MCF 10A (cell line): ENCODE data around the gene NID1. TPM values are rescaled to one million over a fixed set of nuclear protein-coding genes. Genes with fewer than 3 reads are reported as not detected.

Experiments
- BruUV-seq: library from RNA; stranded (reverse); fragments of 400-500 nt; replicated peaks from 2 replicates; lab custom pipeline; 2021; lab: Mats Ljungman, UMichigan
- CTCF ChIA-PET: fragments of 300-600 bp; sonication (Branson Sonifier 250); formaldehyde crosslinking; extraction: SDS; loops from one replicate; lab custom pipeline; 2021; ENCODE audit warnings: antibody characterized with exemption, inconsistent platforms; lab: Yijun Ruan, JAX
- POLR2A ChIA-PET: fragments of 300-600, 350-650 bp; sonication (Branson Sonifier 250); formaldehyde crosslinking; extraction: SDS; loops from one replicate; lab custom pipeline; 2020; ENCODE audit warnings: antibody characterized with exemption, inconsistent platforms; lab: Yijun Ruan, JAX
- DNase-seq: peaks from one replicate; pipeline ENCODE4 v3.0.0-alpha.2; 2018; ENCODE audit not compliant: unreplicated experiment
- H3K27ac Mint-ChIP-seq: one replicate; pipeline ENCODE4 v1.8.0; 2022; ENCODE audit warnings: mild to moderate bottlenecking, low read depth, mixed read lengths; ENCODE audit not compliant: unreplicated experiment
- H3K27me3 Mint-ChIP-seq: one replicate; pipeline ENCODE4 v1.8.0; 2022; ENCODE audit warnings: mixed read lengths; ENCODE audit not compliant: insufficient read depth, unreplicated experiment
- H3K36me3 Mint-ChIP-seq: one replicate; pipeline ENCODE4 v1.8.0; 2022; ENCODE audit warnings: mild to moderate bottlenecking, moderate library complexity, mixed read lengths; ENCODE audit not compliant: insufficient read depth, unreplicated experiment
- H3K4me1 Mint-ChIP-seq: one replicate; pipeline ENCODE4 v1.8.0; 2022; ENCODE audit warnings: mixed read lengths; ENCODE audit not compliant: insufficient read depth, unreplicated experiment
- H3K4me3 Mint-ChIP-seq: one replicate; pipeline ENCODE4 v1.8.0; 2022; ENCODE audit warnings: mild to moderate bottlenecking, moderate library complexity, mixed read lengths; ENCODE audit not compliant: unreplicated experiment
- H3K9me3 Mint-ChIP-seq: one replicate; pipeline ENCODE4 v1.8.0; 2022; ENCODE audit warnings: mixed read lengths; ENCODE audit not compliant: unreplicated experiment
- CTCF ChIP-seq: fragments of 200-600 bp; IDR thresholded peaks from one replicate; pipeline ENCODE4 v1.8.0; 2022; ENCODE audit warnings: antibody characterized with exemption, mild to moderate bottlenecking; ENCODE audit not compliant: unreplicated experiment
- intact Hi-C: fragments of 100-400 bp; cut with micrococcal nuclease; formaldehyde crosslinking; loops from 2 replicates; pipeline ENCODE4 v1.14.1; 2022
- total RNA-seq: library from RNA; stranded (reverse); gene quantifications from 2 replicates; pipeline ENCODE4 v1.2.3, GENCODE V29; 2022

The NID1 gene
- total RNA-seq, 1 experiment from 2014 or later: 0.16 TPM

GRCh38 chr1:235960809-235961208, 104.1 kb downstream of the NID1 start:
- DNase-seq: peak; percentile 61
- no TSS peak for BruUV-seq
- ChIA-PET POLR2A (interaction anchor here (0.7 to 9.3 kb wide), 9 partner anchors 10 to 281 kb away, joined by 3 to 61 read pairs (median 3); partner anchors contain the start of gene LYST), CTCF (interaction anchor here (0.6 to 12.2 kb wide), 18 partner anchors 10 to 464 kb away, joined by 3 to 179 read pairs (median 4); partner anchors contain the start of gene LYST)
- Mint-ChIP-seq H3K9me3 (no peaks in the 10 kb centered on the region), H3K27me3 (no peaks in the 10 kb centered on the region), H3K27ac (peak overlapping the region; percentile 17), H3K4me3 (no peak overlapping the region), H3K4me1 (peaks cover 11% of the 10 kb centered on the region), H3K36me3 (no peaks in the 10 kb centered on the region)
- intact Hi-C loops: no loop called here
- no peak for TF ChIP-seq CTCF

- H3K9me3 Mint-ChIP-seq: no peaks in the 10 kb centered on the region
- no peaks in the 10 kb centered on the region for H3K36me3 Mint-ChIP-seq
- H3K27ac Mint-ChIP-seq: no peak overlapping the region
- TF ChIP-seq CTCF: no peak
- H3K4me1 Mint-ChIP-seq: peaks cover 20% of the 10 kb centered on the region
- BruUV-seq: no TSS peak
- ChIA-PET CTCF (interaction anchor here (0.5 to 12.2 kb wide), 15 partner anchors 10 to 498 kb away, joined by 3 to 179 read pairs (median 6); partner anchors contain the start of gene LYST), POLR2A (interaction anchor here (1.0 to 9.3 kb wide), 4 partner anchors 14 to 92 kb away, joined by 3 to 61 read pairs (median 14); partner anchors contain the start of gene LYST)
- H3K27me3 Mint-ChIP-seq: no peaks in the 10 kb centered on the region
- no peak overlapping the region for H3K4me3 Mint-ChIP-seq
- DNase-seq: no peak
- intact Hi-C loops: no loop called here
Measured at GRCh38 chr1:235958021-235958420, 106.9 kb downstream of the NID1 start.

GRCh38 chr1:235955777-235956176, 109.1 kb downstream of the NID1 start:
- no peak overlapping the region for H3K27ac Mint-ChIP-seq
- no peak for DNase-seq
- intact Hi-C loops: no loop called here
- ChIA-PET POLR2A (interaction anchor here (0.6 to 9.3 kb wide), 6 partner anchors 9 to 90 kb away, joined by 3 to 61 read pairs (median 4); no protein-coding TSS in a partner anchor), CTCF (interaction anchor here (1.0 to 12.2 kb wide), 6 partner anchors 7 to 172 kb away, joined by 3 to 179 read pairs (median 10); no protein-coding TSS in a partner anchor)
- no peaks in the 10 kb centered on the region for H3K36me3 Mint-ChIP-seq
- no TSS peak for BruUV-seq
- peaks cover 16% of the 10 kb centered on the region for H3K4me1 Mint-ChIP-seq
- TF ChIP-seq CTCF: no peak
- H3K4me3 Mint-ChIP-seq: no peak overlapping the region
- no peaks in the 10 kb centered on the region for H3K9me3 Mint-ChIP-seq
- no peaks in the 10 kb centered on the region for H3K27me3 Mint-ChIP-seq

GRCh38 chr1:235954306-235955283, 110.3 kb downstream of the NID1 start:
- CTCF ChIA-PET: interaction anchor here (0.6 to 12.2 kb wide), 12 partner anchors 6 to 1342 kb away, joined by 3 to 179 read pairs (median 3); no protein-coding TSS in a partner anchor
- POLR2A ChIA-PET: interaction anchor here (1.3 to 9.3 kb wide), 5 partner anchors 8 to 89 kb away, joined by 4 to 61 read pairs (median 7); no protein-coding TSS in a partner anchor
- Mint-ChIP-seq H3K4me3 (no peak overlapping the region), H3K9me3 (no peaks in the 10 kb centered on the region), H3K27ac (peak overlapping the region; percentile 28), H3K36me3 (no peaks in the 10 kb centered on the region), H3K27me3 (no peaks in the 10 kb centered on the region), H3K4me1 (peaks cover 9% of the 10 kb centered on the region)
- no peak for DNase-seq
- no peak for TF ChIP-seq CTCF
- no TSS peak for BruUV-seq
- intact Hi-C loops: no loop called here
